HL-60/S4 (cell line): ENCODE measurements around the gene GYG2.
"Not testable (repeated sequence)": the region's sequence is repeated elsewhere in the genome, so short reads cannot be mapped to it uniquely, and the experiment has no call there.

Experiments
- in situ Hi-C: fragments of 300-500 bp; cut with MboI; formaldehyde crosslinking; loops from 2 replicates; pipeline ENCODE4 v1.14.3; 2022; ENCODE audit warnings: low sequenced_read_pairs

The GYG2 gene

GRCh38 chrX:2897690-2898623, 69.2 kb downstream of the GYG2 start:
- in situ Hi-C loops, result loop anchor here (25.0 kb wide), 1 partner anchor 139 kb away; the partner anchor contains the start of gene ARSF

GRCh38 chrX:2898846-2899512, 70.2 kb downstream of the GYG2 start:
- in situ Hi-C loops, result loop anchor here (25.0 kb wide), 1 partner anchor 138 kb away; the partner anchor contains the start of gene ARSF

GRCh38 chrX:2901367-2902036, 72.8 kb downstream of the GYG2 start:
- in situ Hi-C loops, result no loop called here

GRCh38 chrX:2902841-2903240, 74.1 kb downstream of the GYG2 start:
- in situ Hi-C loops, result no loop called here

GRCh38 chrX:2903366-2903765, 74.6 kb downstream of the GYG2 start:
- in situ Hi-C loops, result no loop called here

- in situ Hi-C loops, result no loop called here
These were observed 78.6 kb downstream of the GYG2 start for GRCh38 chrX:2907295-2907694.

GRCh38 chrX:2908125-2908685, 79.5 kb downstream of the GYG2 start:
- in situ Hi-C loops, result no loop called here

- in situ Hi-C loops, result no loop called here
These were observed 81.4 kb downstream of the GYG2 start for GRCh38 chrX:2910109-2910508.

GRCh38 chrX:2913118-2913517, 84.4 kb downstream of the GYG2 start:
- in situ Hi-C loops, result no loop called here

GRCh38 chrX:2917767-2918166, 89.0 kb downstream of the GYG2 start:
- in situ Hi-C loops, result no loop called here

- in situ Hi-C loops, result no loop called here
These were observed 92.5 kb downstream of the GYG2 start for GRCh38 chrX:2921193-2921592.

- in situ Hi-C loops, result no loop called here
These were observed 93.0 kb downstream of the GYG2 start for GRCh38 chrX:2921750-2922149.

- in situ Hi-C loops, result no loop called here
These were observed 95.4 kb downstream of the GYG2 start for GRCh38 chrX:2924151-2924550.

GRCh38 chrX:2926255-2926654, 97.5 kb downstream of the GYG2 start:
- in situ Hi-C loops, result not testable (repeated sequence)

GRCh38 chrX:2926664-2927275, 98.0 kb downstream of the GYG2 start:
- in situ Hi-C loops, result no loop called here

GRCh38 chrX:2928191-2928582, 99.5 kb downstream of the GYG2 start:
- in situ Hi-C loops, result no loop called here

GRCh38 chrX:2928583-2929434, 100.1 kb downstream of the GYG2 start, which contains the start of gene ARSD:
TSS of gene ARSD (minus strand) at chrX:2929339. CDS start at chrX:2929275, 64 bp downstream.
- in situ Hi-C loops, result no loop called here

GRCh38 chrX:2931155-2931554, 102.4 kb downstream of the GYG2 start:
- in situ Hi-C loops, result no loop called here

GRCh38 chrX:2931612-2932011, 102.9 kb downstream of the GYG2 start:
- in situ Hi-C loops, result no loop called here
